ENCODE results near the gene ARID3C. TPM values are rescaled to one million over a fixed set of nuclear protein-coding genes. Genes with fewer than 3 reads are reported as not detected.

ARID3C gene
- total RNA-seq, 4 donors from 2014 or later = not detected

DNA sequence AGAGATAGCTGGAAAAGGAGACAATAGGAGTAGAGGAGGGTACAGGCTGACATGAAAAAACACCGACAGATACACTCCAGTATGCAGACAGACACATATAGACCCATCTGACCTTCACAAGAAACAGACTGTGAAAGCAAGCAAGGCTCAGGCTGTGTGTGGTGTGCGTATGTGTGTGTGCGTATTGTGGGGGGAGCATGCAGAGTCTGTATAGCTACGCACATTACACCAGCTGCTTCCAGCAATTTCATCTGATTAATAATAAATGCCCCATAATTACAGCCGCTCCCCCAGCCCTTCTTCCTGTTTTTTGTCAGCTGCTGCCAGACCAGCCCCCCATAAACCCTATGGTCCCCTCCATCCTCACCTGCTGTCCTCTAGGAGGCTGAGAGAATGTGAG, 46.1 kb downstream of the ARID3C start:
- TF ChIP-seq, protein P1, sequence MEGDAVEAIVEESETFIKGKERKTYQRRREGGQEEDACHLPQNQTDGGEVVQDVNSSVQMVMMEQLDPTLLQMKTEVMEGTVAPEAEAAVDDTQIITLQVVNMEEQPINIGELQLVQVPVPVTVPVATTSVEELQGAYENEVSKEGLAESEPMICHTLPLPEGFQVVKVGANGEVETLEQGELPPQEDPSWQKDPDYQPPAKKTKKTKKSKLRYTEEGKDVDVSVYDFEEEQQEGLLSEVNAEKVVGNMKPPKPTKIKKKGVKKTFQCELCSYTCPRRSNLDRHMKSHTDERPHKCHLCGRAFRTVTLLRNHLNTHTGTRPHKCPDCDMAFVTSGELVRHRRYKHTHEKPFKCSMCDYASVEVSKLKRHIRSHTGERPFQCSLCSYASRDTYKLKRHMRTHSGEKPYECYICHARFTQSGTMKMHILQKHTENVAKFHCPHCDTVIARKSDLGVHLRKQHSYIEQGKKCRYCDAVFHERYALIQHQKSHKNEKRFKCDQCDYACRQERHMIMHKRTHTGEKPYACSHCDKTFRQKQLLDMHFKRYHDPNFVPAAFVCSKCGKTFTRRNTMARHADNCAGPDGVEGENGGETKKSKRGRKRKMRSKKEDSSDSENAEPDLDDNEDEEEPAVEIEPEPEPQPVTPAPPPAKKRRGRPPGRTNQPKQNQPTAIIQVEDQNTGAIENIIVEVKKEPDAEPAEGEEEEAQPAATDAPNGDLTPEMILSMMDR (IDR thresholded peaks at IDR 0.05; ENCODE audit: low read depth) = no peak

- TF ChIP-seq, protein P1 (IDR thresholded peaks at IDR 0.05; ENCODE audit: low read depth) = no peak
Observed at GRCh38 chr9:34581318-34581717, 47.5 kb downstream of the ARID3C start.

DNA sequence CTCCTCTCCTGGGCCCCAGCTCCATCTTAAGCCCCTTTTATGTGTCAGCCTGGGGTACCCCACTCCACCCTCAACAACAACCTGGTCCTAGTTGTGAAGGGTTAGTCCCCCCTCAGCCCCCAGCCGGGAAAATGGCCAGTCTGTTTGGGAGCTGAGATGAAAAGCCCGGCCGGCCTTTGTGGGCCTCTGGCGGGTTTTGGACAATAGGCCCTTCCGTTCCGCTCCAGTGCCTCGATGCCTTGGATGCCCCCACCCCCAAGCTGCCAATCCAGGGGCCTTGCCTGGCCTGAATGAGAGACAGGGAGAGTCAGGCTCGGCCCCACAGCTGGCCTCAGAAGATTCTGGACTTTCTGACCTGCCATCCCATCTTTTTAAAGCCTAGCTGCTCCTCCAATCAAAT, 48.5 kb downstream of the ARID3C start:
- TF ChIP-seq, protein P1 (IDR thresholded peaks at IDR 0.05; ENCODE audit: low read depth) = no peak

DNA sequence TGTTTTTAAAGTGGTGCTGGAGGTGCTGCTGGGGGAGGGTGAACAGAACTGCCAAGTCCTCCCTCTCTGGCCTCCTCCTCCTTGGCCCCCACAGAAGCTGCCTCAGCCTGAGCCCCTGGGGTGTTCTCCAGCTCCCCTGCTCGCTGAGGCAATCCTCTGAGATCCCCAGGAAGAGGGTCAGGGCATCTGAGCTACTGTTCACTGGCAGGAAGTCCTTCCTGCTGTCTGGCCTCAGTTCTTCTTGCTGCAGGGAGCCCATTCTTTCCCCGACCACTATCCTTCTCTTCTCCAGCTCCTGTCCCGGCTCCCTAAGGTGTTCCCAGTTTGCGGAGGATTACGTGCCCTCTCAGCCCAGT, 49.1 kb downstream of the ARID3C start:
- TF ChIP-seq, protein P1 (IDR thresholded peaks at IDR 0.05; ENCODE audit: low read depth) = no peak

DNA sequence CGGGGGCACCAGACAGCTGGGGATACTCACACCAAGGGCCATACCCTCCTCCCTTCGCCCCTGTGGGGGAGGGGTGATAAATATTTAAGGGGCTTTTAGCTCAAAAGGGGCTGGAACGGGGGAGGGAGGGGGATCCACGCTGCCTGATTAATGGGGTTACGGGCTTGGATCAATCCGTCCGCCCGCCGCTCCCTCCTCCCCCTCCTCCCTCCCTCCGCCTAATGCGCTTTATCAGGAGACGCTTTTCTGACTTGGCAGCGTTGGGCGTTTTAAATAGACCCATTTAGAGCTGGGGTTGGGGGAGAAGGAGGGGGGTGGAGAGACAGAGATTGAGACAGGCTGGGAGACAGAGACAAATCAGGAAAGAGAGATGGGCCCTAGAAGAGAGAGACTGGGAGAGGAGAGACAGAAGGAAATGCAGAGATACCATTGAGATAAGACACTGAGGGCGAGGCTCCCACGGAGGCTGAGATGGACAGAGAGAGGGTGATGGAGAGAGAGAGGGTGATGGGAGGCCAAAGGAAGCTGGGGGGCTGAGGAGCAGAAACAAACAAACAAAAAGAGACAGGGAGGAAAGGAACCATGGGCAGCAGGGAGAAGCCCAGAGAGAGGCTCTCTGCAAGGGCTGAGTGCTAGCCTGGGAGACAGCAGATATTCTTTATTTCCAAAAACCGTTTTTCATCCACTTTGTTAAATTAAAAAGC, 49.6 kb downstream of the ARID3C start:
- TF ChIP-seq, protein P1 (IDR thresholded peaks at IDR 0.05; ENCODE audit: low read depth) = no peak

DNA sequence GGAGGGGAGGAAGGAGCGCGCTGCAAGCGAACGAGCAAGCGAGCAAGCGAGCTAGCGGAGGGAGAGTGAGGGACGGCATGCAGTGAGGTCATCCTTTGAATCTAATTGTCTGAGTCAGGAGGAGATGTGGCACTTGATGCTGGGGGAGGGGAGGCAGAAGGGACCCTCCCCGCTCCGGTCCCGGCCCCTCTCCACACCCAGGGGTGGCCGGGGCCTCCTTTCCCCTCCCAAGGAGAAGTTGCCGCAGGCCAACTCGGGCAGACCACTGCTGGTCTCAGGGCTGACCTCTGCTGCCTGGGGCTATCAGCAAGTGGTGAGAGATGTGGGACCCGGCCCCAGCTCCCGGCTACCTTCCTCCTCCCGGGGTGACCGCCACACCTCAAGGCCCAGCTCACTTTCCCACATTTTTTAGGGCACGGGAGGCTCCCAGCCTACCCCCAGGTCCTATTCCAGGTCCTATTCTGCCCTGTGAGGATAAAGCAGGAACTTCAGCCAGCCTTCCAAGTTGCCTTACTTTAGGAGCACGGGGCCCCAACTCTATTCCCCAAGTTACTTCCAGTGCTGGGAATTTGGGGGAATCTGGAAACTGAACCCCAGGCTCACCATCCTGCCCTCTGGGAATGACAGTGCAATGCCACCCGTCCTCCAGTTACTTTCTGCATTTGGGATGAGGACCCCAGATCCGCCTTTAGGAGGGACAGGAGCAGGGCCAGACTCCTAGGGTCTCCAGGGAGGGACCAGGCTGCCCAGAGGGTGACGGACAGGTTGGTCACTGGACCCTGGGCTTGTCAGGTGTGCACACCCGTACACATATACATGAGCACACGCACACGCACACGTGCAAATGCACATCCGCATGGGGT, 50.4 kb downstream of the ARID3C start:
- TF ChIP-seq, protein P1 (IDR thresholded peaks at IDR 0.05; ENCODE audit: low read depth) = no peak
